GM19463 (cell line): ENCODE measurements around the gene SIM2.

ENCODE experiments used
- ATAC-seq: cut with Tn5 transposase; IDR thresholded peaks from one replicate; pipeline ENCODE4 v1.9.1; 2021; ENCODE audit warnings: mild to moderate bottlenecking, moderate library complexity; ENCODE audit not compliant: unreplicated experiment

The SIM2 gene

GRCh38 chr21:36699546-36700294 lies 805 bp downstream of the SIM2 start:
- no peak for ATAC-seq

- no peak for ATAC-seq
Observed at GRCh38 chr21:36700295-36700970, 1.5 kb downstream of the SIM2 start.

- ATAC-seq = no peak
Observed at GRCh38 chr21:36700971-36701755, 2.2 kb downstream of the SIM2 start.

GRCh38 chr21:36701756-36702621 lies 3.1 kb downstream of the SIM2 start:
- ATAC-seq = no peak

GRCh38 chr21:36702622-36702968 lies 3.7 kb downstream of the SIM2 start:
- no peak for ATAC-seq

GRCh38 chr21:36703123-36703522 lies 4.2 kb downstream of the SIM2 start:
- ATAC-seq = no peak

GRCh38 chr21:36703626-36704280 lies 4.8 kb downstream of the SIM2 start:
- no peak for ATAC-seq

- ATAC-seq = no peak
Observed at GRCh38 chr21:36704281-36704957, 5.5 kb downstream of the SIM2 start.

- no peak for ATAC-seq
Observed at GRCh38 chr21:36704958-36705678, 6.2 kb downstream of the SIM2 start.

GRCh38 chr21:36705679-36706481 lies 7.0 kb downstream of the SIM2 start:
- no peak for ATAC-seq

GRCh38 chr21:36706482-36706852 lies 7.6 kb downstream of the SIM2 start:
- no peak for ATAC-seq

GRCh38 chr21:36706951-36707762 lies 8.2 kb downstream of the SIM2 start:
- ATAC-seq = no peak

GRCh38 chr21:36707763-36708285 lies 8.9 kb downstream of the SIM2 start:
- no peak for ATAC-seq

GRCh38 chr21:36708286-36709029 lies 9.5 kb downstream of the SIM2 start:
- no peak for ATAC-seq

- no peak for ATAC-seq
Observed at GRCh38 chr21:36709030-36709867, 10.3 kb downstream of the SIM2 start.
